K562 (cell line): Measurements from ENCODE around the gene TBC1D5.

Source experiments
- HDGF ChIP-seq: fragments of 450-650 bp; IDR thresholded peaks from 2 replicates; pipeline ENCODE4 v1.6.1; 2016
- ID3 ChIP-seq, 2 experiments: fragments of 250-450 bp in 1 of 2; fragments of 450-650 bp in 1 of 2; sonication (Bioruptor Pico) in 1 of 2; IDR thresholded peaks; 2 replicates each; pipeline versions ENCODE4 v1.6.1 to v1.8.0; 2016 to 2021; ENCODE audit warnings: mild to moderate bottlenecking in 2 of 2, moderate library complexity in 2 of 2, missing compliant biosample characterization in 1 of 2, missing genetic modification characterization in 1 of 2
- KDM1A ChIP-seq, 2 experiments: fragments of 450-650 bp; IDR thresholded peaks; 2 replicates each; pipeline ENCODE4 v1.6.1; 2016; ENCODE audit warnings: mild to moderate bottlenecking in 2 of 2
- SPI1 ChIP-seq: IDR thresholded peaks from 2 replicates; pipeline ENCODE4 v1.6.1; 2011; ENCODE audit warnings: low read depth, low read length, control low read depth, borderline replicate concordance
- TEAD4 ChIP-seq, 2 experiments: sonication (generic) in 1 of 2; formaldehyde crosslinking in 1 of 2; IDR thresholded peaks; 2 replicates each; pipeline versions ENCODE4 v1.6.1 to v1.8.0; 2012 to 2022; ENCODE audit warnings: borderline replicate concordance in 1 of 2, inconsistent platforms in 1 of 2, low read length in 1 of 2, mild to moderate bottlenecking in 1 of 2, missing genetic modification reagents in 1 of 2

DNA sequence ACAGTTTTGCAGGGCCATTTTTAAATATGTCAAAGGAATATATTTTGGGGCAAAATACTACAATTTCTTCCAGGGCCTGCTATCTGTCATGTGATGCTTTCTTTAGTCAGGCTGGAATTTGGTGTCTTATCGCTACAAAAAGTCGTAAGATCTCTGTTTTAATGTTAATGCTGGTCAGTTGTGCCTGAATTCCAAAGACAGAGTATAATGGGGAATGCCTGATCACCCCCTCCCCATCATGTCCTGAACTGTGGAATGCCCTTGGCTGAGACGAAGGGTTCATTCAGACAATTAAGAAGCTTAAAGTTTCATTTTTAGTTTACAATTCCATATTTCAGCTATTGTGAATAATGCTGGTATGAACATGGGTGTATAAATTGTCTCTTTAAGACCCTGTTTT is 203.0 kb downstream of the TBC1D5 start:
- no peak for TF ChIP-seq ID3 (CRISPR knock-in tag; IDR thresholded peaks at IDR 0.05)
- no peak for TF ChIP-seq ID3 (tag; IDR thresholded peaks at IDR 0.05)
- TF ChIP-seq TEAD4 (IDR thresholded peaks at IDR 0.05; ENCODE audit: low read length) = no peak
- no peak for TF ChIP-seq TEAD4 (CRISPR knock-in tag; IDR thresholded peaks at IDR 0.05; ENCODE audit: borderline replicate concordance)
- TF ChIP-seq KDM1A (IDR thresholded peaks at IDR 0.05) = no peak
- no peak for TF ChIP-seq SPI1
- TF ChIP-seq HDGF = no peak
